Activated CD4-positive, alpha-beta T cell treated with anti-CD3 and anti-CD28 coated beads, Interleukin-2, amount 50 U/mL, for 24 hours (primary cell): ENCODE measurements around the gene RFX4.
A peak's percentile ranks its signal among the peaks of the same experiment; 100 is the strongest.
"Not testable (repeated sequence)": the region's sequence is repeated elsewhere in the genome, so short reads cannot be mapped to it uniquely, and the experiment has no call there.

Source experiments
- DNase-seq, 2 donors: peaks; one replicate each; pipeline ENCODE4 v3.0.0-alpha.2; 2020; ENCODE audit warnings: low read depth in 1 of 2, low spot score in 1 of 2

RFX4 gene

DNA sequence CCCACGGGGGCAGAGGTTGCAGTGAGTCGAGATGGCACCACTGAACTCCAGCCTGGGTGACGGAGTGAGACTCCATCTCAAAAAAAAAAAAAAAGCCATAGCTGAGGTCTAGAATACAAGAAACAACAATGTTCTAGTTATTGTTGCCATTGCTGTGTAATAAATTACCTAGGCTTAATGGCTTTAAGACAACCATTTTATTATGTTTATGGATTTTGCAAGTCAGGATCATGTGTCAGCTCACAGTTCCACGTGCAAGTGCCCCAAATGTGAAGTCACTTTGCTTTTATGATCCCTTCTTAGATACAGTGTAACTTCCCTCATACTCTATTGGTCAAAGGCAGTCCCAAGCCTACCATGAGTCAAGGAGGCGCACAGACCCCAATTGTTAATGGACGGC is 142.1 kb downstream of the RFX4 start:
- no peak for DNase-seq

GRCh38 chr12:106726603-106727202 is 143.9 kb downstream of the RFX4 start:
- not testable (repeated sequence) for DNase-seq

DNA sequence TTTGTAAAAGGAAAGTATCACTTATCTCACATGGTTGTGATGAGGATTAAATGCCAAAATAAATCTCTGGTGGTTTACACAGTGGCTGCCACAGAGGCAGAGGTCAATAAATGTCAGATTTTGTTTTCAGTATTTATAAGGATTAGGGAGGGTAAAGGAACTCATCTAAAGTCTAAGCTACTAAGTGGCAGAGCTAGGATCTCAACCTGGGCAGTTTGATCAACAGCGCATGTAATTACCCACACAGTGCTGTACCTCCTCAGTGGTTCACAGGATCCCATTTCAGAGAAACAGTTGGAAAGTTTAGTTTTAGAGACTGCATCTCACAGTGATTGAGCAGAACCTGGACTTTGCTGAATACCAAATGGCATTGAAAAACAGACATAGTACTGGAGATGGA is 146.8 kb downstream of the RFX4 start:
- DNase-seq = no peak

DNA sequence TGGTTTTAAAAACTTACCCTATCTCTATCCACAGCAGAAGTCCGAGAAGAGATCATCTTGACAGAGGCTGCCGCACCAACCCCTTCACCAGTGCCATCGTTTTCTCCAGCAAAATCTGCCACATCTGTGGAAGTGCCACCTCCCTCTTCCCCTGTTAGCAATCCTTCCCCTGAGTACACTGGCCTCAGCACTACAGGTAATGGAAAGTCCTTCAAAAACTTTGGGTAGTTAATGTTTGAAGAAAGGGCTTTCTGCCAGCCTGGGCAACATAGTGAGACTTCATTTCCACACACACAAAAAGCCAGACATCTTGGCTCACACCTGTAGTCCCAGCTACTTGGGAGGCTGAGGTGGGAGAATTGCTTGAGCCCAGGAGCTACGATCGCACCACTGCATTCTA is 150.1 kb downstream of the RFX4 start:
- DNase-seq = no peak

DNA sequence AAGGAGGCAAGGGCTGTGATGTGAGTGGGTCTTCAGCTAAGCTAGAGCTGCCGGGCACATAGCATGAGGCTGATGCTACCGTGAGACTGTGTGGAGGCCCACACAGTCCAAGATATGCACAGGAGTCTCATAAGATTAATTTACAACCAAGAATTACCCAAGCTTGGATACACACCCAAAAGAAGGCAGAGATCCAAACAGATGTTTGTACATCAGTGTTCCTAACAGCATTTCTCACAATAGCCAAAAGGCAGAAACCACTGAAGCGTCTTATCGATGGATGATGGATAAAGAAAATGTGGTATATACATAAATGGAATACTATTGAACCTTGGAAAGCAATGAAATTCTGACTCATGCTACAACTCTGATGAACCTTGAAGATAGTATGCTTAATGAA is 150.9 kb downstream of the RFX4 start:
- DNase-seq = no peak

DNA sequence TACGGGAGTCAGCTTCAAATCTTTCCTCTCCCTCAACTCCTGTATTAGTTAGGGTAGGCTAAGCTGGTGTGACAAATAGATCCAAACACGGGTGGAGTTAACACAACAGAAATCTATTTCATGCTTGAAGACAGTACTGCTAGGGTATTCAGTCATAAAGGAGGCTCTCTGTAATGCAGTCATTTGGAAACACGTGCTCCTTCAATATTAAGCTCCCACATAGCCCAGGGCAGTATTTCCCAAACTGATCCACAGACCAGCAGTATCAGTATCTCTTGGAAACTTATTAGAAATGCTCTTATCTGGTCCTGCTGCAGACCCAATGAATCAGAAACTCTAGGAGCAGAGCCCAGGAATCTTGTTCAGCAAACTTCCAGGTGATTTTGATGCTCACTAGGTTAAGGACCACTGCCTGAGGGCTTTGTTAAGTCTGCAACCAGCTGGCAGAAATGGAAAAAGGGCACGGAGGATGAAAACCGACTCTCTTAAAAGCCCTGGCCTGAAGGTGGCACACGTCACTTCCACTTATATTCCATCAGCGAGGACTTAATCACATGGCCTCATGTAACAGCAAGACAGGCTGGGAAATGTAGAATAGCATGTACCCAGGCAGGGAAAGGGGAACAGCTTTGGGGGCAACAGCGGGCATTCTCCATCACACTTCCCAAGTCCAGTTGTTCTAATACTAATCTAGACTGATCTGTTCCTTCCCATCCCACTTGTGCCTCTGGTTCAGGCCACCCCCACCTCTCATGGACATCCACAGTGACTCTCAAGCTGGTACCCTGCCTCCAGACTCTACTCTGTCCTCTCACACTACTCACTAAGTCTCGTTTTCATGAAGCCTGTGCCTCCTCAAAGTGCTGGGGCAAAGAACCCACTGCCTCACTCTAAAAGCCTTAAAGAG is 153.5 kb downstream of the RFX4 start:
- DNase-seq = no peak

DNA sequence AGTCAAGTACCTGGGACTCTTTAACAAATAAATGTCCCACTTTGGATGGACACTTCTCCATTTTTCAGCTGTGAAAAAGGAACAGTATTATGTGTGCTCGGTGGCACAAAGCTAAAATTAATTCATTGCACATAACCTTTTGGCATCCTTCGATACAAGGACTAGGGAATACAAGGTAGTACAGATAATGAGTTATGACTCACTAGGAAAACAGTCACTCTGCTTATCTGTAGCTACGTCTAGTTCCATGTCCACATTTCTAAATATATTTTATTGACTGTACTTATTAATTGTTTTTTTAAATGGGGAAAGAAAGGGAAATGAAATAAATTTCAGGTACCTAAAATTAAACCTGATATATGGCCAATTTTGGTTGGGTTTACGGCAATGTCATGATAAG is 156.5 kb downstream of the RFX4 start:
- no peak for DNase-seq

- no peak for DNase-seq
These were observed 157.2 kb downstream of the RFX4 start for GRCh38 chr12:106739815-106740530.

DNA sequence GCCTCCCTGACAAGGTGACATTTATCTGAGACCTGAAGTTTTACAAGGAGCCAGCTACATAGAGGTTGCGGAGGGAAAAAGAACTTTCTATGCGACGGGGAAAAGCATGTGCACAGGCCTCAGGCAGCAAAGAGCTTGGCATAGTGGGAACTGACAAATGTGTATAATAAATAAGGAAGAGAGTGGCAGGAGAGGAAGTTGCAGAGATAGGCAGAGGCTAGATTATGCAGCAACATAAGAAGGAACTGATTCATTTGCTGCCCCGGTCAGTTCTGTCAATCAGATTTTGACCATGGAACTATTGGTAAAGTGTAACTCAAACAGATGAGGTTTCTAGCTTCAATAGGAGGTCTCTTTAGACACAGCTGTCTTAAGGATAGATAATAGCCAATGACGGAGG is 158.0 kb downstream of the RFX4 start:
- DNase-seq = no peak

GRCh38 chr12:106741247-106741646 is 158.4 kb downstream of the RFX4 start:
- DNase-seq = no peak

GRCh38 chr12:106743270-106743988 is 160.6 kb downstream of the RFX4 start:
- DNase-seq = no peak

DNA sequence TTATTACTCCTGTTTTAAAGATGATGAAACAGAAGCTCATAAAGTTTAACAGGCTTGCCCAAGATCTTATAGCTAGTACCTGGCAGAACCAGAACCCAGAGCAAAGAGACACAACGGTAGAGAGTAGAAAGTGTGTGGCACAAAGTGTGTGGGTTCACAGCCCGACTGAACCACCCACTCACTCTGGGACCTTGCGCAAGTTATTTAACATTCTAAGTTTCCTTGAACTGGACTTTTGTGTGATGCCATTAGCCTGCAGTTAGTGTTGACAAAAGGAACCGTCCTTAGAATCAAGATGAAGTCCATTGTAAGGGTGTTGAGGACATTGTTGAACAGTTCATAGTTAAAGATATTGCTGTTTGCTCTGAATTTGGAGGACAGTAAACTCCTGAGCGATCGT is 161.8 kb downstream of the RFX4 start:
- no peak for DNase-seq

DNA sequence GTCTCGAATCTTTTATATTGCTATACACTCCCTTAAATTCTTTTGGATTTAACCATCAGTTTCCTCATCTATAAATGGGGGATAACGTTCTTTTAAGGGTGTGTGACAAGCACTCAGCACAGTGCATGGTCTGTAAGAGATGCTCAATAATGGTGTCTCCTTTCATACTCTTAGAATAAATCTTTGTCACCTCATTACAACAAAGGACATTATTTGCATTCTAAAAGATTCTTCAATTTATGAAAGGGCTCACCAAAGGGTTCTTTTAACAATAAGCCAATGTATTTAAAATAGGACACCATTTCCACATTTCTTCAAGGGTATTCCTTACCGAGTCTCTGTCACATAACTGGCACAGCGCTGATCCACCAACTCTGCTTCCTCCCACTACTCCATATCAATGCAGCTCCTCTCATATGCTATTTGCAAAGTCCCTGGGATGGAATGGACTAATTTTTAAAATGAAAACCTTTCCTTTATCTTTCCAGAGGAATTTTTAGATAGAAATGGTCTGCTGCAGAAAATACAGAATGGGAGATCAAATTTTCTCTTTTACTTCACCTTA is 162.5 kb downstream of the RFX4 start:
- no peak for DNase-seq

DNA sequence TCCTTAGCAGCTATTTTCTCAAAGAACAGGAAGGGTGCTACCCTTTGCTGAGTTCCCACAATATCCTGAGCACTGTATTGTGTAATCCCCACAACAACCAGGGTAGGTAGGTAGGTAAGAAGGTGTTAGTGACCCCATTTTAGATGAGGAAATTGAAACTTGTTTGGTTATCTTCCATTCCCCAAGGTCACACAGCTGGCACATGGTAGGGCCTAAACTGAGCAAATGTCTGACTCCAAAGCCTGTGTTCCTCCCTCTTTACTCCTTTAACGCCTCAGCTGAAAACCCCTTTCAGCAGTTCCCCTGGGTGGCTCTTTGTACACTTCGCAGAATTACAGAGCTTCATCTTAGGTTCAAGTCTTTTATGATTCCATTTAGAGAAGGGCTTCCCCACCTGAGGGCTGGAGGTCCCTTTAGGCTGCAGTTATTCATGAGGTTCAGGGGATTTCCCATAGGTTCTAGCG is 165.2 kb downstream of the RFX4 start:
- no peak for DNase-seq

DNA sequence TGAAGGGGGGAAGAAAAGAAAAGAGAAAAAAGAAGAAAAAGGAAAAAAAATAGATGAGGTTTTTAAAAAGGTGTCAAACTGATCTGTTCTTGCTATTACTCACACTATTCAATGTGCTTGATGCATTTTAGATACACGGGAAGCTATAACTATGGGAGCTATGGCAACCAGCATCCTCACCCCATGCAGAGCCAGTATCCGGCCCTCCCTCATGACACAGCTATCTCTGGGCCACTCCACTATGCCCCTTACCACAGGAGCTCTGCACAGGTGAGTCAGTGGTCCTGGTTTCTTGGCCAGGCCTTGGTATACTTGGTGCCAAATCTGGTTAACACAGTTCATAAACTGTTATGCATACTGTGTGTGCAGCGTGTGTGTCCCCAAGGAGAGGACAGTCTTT is 167.7 kb downstream of the RFX4 start:
- no peak for DNase-seq

- DNase-seq = peak in 1 of 2 donors; percentile 27
These were observed 170.7 kb downstream of the RFX4 start for GRCh38 chr12:106753526-106753925.

GRCh38 chr12:106754331-106754730 is 171.5 kb downstream of the RFX4 start:
- no peak for DNase-seq

GRCh38 chr12:106757623-106758348 is 175.0 kb downstream of the RFX4 start:
- no peak for DNase-seq

DNA sequence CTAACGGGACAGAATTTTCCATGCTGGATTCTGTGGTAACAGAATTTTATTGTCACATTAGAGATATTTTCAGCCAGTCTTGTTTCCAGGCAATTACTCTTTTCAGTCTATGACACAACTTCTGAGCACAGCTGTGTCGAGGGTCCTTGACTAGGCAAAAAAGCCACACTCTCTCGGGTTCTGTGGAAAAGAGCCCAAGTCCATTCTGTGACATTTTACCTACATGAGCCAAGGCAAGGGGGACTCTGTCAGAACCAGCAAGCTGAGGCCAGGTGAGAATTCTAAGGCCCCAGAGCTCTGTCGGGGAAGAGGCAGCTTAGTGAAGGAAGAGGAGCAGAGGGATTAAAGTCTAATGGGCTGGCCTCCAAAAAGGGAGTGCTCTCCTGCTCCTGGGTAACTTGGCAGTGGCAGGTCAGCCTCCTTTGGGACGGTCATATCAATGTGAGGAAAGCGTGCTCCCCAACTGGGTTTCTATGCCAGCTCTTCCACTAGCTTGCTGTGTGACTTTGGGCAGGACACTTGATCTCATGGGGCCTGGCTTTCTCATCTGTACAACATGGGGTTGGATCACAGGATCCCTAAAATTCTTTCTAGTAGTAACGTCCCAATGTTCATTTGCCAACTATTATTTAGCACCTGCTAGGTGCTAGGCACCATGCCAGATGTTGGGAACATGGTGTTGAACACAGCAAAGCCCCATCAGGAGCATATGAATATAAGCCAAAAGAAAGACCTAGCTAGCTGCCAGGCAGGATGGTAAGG is 175.7 kb downstream of the RFX4 start:
- DNase-seq = no peak
